AG08396 (cell line): ENCODE measurements around the gene SYT13.

Experiments used
- DNase-seq: peaks from one replicate; pipeline ENCODE4 v3.0.0; 2012; ENCODE audit warnings: low spot score, mixed read lengths

The SYT13 gene

DNA sequence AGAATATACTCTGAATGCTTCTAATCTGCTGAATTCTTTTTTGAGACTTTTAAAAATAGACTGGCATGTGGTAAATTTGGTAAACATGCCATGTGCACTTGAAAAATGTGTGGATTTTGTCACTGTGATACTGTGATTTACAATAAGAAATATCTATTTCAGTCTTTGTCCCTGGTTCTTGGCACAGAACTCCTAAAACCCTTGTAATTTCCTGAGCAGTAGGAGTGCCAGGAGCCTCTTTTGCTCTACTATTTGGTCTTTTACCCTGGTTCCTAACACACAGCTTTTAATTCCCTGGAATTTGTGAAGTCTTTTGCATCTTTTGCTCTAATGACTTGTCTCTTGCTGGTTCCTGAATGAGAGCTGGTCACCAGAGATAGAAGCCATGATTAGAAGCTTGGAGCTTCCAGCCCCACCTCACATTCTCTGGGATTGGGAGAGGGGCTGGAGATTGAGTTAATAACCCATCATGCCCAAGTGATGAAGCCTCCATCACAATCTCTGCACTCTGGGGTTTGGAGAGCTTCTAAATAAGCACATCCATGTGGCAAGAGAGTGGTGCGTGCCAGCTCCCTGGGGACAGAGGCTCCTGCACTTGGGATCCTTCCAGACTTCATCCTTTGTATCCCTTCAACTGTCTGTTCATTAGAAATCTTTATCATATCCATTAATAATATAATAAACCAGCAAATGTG, 27.2 kb upstream of the SYT13 start:
- no peak for DNase-seq

DNA sequence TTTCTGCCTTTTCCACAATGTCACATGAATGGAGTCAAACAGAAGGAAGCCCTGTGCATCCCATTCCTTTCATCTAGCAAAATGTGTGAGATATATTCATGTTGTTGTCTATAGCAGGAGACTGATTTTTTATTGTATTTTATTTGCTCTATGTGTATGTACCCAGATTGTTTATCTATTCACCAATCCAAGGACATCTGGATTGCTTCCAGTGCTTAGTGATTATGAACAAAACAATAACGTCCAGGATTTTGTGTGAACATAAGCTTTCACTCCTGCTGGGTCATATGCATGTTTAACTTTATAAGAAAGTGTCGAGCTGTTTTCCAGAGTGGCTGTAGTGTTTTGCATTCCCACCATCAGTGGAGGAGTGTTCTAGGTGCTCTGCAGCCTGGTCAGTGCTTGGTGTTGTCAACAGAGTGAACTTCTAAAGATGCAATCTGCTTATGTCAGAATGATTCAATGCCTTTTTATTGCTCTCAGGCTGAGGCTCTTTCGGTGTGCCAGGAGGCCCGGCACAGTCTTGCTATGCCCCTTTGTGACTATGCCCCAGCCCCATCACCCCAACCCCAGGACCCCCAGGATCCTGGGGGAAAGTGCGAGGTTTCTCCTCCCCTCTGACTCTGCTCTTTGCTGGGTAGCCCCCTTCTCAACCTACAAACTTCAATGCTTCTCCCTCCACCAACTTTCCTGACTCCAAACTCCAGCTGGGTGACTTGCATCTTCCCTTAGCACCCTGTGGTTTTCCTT, 19.9 kb upstream of the SYT13 start:
- DNase-seq, result no peak

- no peak for DNase-seq
Observed at GRCh38 chr11:45304992-45305335, 18.8 kb upstream of the SYT13 start.

GRCh38 chr11:45304111-45304991, 18.2 kb upstream of the SYT13 start:
- no peak for DNase-seq

DNA sequence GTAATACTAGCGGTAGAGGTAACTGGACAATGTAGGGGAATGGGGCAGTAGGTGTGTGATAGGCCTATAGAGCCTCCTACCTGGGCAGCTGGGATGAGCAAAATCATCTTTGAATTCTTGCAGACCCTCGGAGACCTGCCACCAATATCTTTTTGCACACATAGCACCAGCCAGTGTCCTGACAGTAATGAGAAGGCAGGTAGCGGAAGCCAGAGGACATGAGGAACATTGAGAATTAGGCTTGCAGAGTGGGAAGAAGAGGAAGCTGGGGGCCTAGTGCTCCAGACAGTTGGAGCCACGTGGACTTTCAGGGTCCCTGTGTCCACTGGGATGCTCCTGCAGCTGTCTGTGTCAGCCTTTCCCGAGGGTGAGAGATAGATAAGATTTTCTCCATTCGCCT, 17.2 kb upstream of the SYT13 start:
- DNase-seq, result no peak

GRCh38 chr11:45301537-45302246, 15.6 kb upstream of the SYT13 start:
- DNase-seq, result no peak

- no peak for DNase-seq
Observed at GRCh38 chr11:45300715-45301114, 14.6 kb upstream of the SYT13 start.

GRCh38 chr11:45298718-45299117, 12.6 kb upstream of the SYT13 start:
- no peak for DNase-seq

DNA sequence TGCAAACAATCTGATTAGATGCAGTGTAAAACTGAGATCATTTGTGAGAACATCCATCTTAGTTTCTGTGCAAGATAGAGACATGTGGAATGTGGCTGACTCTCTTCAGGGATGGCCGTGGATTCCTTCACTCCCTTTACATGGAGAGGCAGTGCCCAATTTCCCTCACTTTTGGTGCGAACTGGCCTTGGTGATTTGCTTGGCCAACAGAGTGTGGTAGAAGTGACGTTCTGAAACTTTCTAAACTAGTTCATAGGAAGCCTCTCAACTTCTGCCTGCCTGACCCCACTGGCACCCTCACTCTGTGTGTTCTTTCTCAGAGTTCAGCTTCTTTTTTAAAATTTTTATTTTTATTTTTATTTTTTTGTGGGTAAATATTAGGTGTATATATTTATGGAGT, 9.9 kb upstream of the SYT13 start:
- no peak for DNase-seq

DNA sequence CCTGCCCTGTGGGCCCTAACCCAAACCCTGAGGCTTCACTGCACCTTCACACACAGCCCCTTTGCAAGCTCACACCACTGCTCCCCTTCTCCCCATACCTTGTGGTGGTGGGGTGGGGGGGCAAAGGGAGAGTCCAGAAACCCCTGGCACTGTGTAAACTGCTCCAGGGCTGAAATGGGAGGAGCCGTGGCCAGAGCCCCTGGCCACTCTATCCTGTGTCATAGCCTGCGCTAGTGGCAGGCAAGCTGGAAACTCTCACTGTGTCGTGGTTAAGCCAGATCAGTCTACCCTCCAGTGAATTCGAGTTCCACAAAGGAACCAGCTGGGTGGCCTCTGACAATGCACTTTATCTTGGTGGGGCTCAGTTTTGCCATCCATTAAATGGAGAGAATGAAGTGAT, 8.4 kb upstream of the SYT13 start:
- DNase-seq, result no peak

DNA sequence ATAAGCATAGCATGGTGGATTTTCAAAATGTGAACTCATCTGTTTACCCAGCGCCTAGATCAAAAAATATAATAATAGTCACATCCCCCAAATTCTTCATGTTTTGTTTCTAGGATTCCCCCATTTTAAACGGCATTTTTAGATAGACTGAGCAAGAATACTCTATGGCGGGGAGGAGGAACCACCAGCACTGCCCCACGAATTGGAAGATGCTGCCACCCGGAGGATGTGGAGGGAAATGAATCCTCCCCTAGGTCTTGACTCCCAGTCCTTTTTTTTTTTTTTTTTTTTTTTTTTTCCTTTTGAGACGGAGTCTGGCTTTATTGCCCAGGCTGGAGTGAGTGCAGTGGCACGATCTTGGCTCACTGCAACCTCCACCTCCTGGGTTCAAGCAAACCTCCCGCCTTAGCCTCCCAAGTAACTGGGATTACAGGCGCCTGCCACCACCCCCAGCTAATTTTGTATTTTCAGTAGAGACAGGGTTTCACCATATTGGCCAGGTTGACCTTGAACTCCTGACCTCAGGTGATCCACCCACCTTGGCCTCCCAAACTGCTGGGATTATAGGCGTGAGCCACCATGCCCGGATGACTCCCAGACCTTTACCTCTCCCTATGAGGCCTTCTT, 7.5 kb upstream of the SYT13 start:
- DNase-seq, result peak; percentile 86

GRCh38 chr11:45290586-45290985, 4.4 kb upstream of the SYT13 start:
- DNase-seq, result no peak

DNA sequence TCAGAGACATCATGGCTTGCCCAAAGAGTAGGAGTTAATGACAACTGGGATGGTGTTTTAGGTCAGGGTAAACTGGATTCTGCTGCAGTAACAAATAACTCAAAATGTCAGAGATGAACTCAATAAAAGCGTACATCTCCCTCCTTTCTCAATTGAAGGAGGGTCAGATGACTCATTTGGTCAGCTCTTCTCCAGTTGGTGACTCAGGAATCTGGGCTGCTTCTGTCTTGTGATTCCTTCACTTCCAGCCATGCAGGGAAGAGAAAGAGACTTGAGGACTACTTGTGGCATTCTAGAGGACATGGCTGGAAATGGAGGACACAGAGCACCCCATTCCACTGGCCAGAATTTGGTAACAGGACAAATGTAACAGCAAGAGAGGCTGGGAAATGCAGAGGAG, 3.2 kb upstream of the SYT13 start:
- DNase-seq, result peak; percentile 54

DNA sequence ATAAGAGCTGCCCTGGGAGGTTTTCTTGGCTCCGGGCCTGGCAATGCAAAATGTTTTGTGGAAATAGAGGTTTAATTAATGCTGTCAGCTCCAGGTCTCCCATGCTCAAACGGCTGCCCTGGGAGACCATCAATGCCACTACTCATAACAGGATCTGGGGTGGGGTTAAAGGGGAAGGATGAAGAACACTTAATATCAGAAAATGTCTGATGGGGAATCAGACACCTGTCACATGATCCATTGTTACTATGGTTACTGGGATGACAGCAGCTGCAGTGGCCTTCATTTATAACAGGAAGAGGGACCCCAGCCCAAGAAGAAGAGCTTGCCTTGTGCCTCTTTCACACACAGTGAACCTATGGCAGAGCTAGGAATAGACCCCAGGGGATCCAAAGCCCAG, 2.2 kb upstream of the SYT13 start:
- DNase-seq, result no peak

DNA sequence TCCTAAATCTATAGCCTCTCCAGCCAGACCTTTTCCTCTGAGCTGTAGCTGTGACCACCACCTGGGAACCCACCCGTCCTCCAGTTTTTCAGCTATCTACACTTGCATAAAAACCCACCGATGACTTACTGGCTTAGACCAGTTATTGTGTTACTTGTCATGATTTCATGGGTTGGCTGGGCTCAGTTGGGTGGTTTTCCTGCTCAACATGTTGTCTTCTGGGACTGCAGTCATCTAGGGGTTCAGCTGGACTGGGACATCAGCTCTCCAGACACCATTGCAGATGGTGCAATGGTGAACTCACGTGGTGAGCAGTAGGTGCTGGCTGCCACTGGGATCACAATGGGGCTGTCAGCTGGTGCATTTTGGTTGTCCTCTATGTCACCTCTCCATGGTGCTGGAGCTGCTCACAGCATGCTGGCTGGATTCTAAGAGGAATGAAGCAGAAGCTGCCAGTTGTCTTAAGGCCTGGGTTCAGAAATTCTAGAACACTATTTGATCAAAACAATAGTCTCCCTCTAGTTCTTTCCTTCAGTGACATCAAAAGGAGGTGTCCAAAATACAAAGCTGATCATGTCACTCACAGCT, 1.3 kb upstream of the SYT13 start:
- no peak for DNase-seq

DNA sequence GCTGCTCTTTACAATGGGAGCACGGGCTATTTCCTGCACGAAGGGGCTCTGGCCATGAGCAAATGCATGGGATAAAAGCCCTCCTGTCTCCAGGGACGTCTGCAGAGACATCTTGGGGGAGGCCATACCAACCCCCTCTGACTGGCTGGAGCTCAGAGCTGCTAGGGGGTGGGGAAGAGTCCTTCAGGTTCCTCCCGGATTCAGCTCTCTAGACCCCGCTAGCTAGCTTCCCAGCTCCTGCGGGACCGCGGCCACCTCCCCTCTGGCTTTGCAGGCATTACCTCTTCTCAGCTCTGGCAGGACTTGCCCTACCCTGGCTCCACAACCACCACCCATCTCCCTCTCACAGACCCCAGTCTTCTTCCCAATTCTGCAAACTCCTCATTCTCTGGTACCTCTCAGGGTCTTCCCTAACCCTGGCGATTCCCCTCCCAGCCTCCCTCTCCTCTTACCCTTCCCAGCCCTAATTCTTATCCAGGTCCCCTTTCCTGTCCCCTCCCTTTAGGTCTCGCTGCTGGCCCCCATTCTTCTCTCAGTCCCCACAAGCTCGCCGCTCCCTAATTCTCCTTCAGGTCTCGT, 802 bp downstream of the SYT13 start:
- no peak for DNase-seq

- no peak for DNase-seq
Observed at GRCh38 chr11:45282081-45282480, 4.1 kb downstream of the SYT13 start.

DNA sequence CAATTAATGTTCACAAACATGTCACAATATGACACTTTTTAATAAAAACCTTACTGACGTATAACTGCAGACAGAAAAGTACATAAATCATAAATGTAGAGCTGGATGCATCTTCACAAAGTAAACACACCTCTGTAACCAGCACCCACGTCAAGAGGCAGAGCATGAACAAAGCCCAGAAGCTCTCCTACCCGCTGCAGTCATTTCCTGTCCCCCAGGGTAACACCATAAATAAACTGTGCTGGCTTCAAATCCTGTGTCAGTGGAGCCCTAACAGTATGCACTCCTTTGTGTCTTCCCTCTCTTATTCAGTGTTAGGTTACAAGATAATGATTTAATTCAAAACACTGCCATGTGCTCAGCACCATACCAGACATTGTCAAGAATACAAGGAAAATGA, 5.7 kb downstream of the SYT13 start:
- no peak for DNase-seq

GRCh38 chr11:45279645-45280044, 6.5 kb downstream of the SYT13 start:
- DNase-seq, result no peak

- no peak for DNase-seq
Observed at GRCh38 chr11:45278714-45279113, 7.4 kb downstream of the SYT13 start.

DNA sequence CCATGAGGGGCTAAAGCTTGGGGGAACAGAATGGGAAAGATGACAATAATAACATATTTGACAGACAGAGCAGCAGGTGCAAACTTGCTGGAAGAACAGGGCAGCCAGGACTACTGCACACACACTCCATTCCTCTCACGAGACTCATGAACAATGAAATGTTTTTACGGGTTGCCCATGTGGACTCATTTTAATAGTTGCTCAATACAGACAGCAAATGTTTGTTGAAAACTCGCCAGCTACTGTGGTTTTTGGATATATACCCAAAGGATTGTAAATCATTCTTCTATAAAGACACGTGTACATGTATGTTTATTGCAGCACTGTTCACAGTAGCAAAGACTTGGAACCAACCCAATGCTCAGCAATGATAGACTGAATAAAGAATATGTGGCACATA, 10.3 kb downstream of the SYT13 start:
- DNase-seq, result no peak
